Right lobe of liver (tissue), 4 donors: ENCODE measurements around the gene TMEM179.

Experiments
- CTCF ChIP-seq, 4 donors: fragments of 200-600 bp in 3 of 4; fragments of 450-650 bp in 1 of 4; IDR thresholded peaks; one replicate each; pipeline versions ENCODE4 v1.5.1 to v1.8.0; 2016 to 2022; ENCODE audit warnings: antibody characterized with exemption in 4 of 4, mild to moderate bottlenecking in 2 of 4
- POLR2A ChIP-seq: fragments of 450-650 bp; IDR thresholded peaks from one replicate; pipeline ENCODE4 v1.6.1; 2017; ENCODE audit warnings: antibody characterized with exemption, mild to moderate bottlenecking
- donor health status: DM: no; HTN: no; CAD: no.
- donor health status: DM: no; HTN: no; CAD: no.
- donor health status: DM: no; HTN: yes; CAD: no.

- TF ChIP-seq CTCF (IDR thresholded peaks at IDR 0.05) (no peak), POLR2A (no peak)
Measured at GRCh38 chr14:104545942-104546501, 58.5 kb downstream of the TMEM179 start.
